OCI-LY3 (cell line): ENCODE results near the gene PRKCE.
A peak's percentile ranks its signal among the peaks of the same experiment; 100 is the strongest.

Experiments
- H2AFZ ChIP-seq: fragments of 200-600, 300-600 bp; shearing (Covaris generic); 2 replicates; pipeline ENCODE4 v1.6.0; 2014; ENCODE audit warnings: antibody characterized with exemption, low read depth, low read length
- H3K27ac ChIP-seq: fragments of 200-600, 300-600 bp; sonication (generic); 2 replicates; pipeline ENCODE4 v1.5.1; 2014; ENCODE audit warnings: mild to moderate bottlenecking, low read length, moderate library complexity, mixed read lengths
- H3K27me3 ChIP-seq: fragments of 200-600, 300-600 bp; sonication (generic); 2 replicates; pipeline ENCODE4 v1.6.1; 2014; ENCODE audit warnings: low read depth, low read length, mixed read lengths
- H3K36me3 ChIP-seq: fragments of 200-600, 300-600 bp; sonication (generic); replicated peaks from 2 replicates; pipeline ENCODE3; 2014; ENCODE audit warnings: low read depth, low read length, mixed read lengths
- H3K4me1 ChIP-seq: fragments of 300-600, 200-600 bp; sonication (generic); 2 replicates; pipeline ENCODE4 v1.6.1; 2014; ENCODE audit warnings: low read length, mixed read lengths
- H3K4me2 ChIP-seq: fragments of 200-600, 300-600 bp; sonication (generic); 2 replicates; pipeline ENCODE4 v1.6.1; 2014; ENCODE audit warnings: low read length, mixed read lengths
- H3K4me3 ChIP-seq: fragments of 300-600, 200-600 bp; sonication (generic); 2 replicates; pipeline ENCODE4 v1.5.1; 2014; ENCODE audit warnings: antibody characterized with exemption, mild to moderate bottlenecking, low read length, moderate library complexity
- H3K79me2 ChIP-seq: fragments of 300-600, 200-600 bp; shearing (Covaris generic); 2 replicates; pipeline ENCODE4 v1.6.1; 2014; ENCODE audit warnings: mild to moderate bottlenecking, low read length, mixed read lengths
- H3K9ac ChIP-seq: fragments of 300-600, 200-600 bp; shearing (Covaris generic); 2 replicates; pipeline ENCODE4 v1.6.0; 2014; ENCODE audit warnings: mild to moderate bottlenecking, low read length, moderate library complexity
- H3K9me3 ChIP-seq: fragments of 200-600, 300-600 bp; shearing (Covaris generic); 2 replicates; pipeline ENCODE4 v1.6.1; 2014; ENCODE audit warnings: low read length, mixed read lengths; ENCODE audit not compliant: insufficient read depth
- H4K20me1 ChIP-seq: fragments of 200-600, 300-600 bp; sonication (generic); 2 replicates; pipeline ENCODE4 v1.6.1; 2016; ENCODE audit warnings: low read length, mixed read lengths; ENCODE audit not compliant: insufficient read depth
- CTCF ChIP-seq: fragments of 200-600, 300-600 bp; sonication (generic); IDR thresholded peaks from 2 replicates; pipeline ENCODE4 v1.5.1; 2014; ENCODE audit warnings: antibody characterized with exemption, low read length, low read depth
- EZH2phosphoT487 ChIP-seq: fragments of 200-600 bp; shearing (Covaris generic); IDR thresholded peaks from 2 replicates; pipeline ENCODE4 v1.6.1; 2018; ENCODE audit warnings: antibody characterized with exemption, mixed run types, low read depth

The PRKCE gene

GRCh38 chr2:45852450-45853150 lies 201.1 kb downstream of the PRKCE start:
- Histone ChIP-seq H2AFZ (no peak overlapping the region), H3K4me2 (peak overlapping the region; percentile 74), H3K4me1 (peaks cover 43% of the 10 kb centered on the region), H3K27me3 (peaks cover 36% of the 10 kb centered on the region), H3K9me3 (no peaks in the 10 kb centered on the region), H3K9ac (no peak overlapping the region), H3K36me3 (peaks cover 5% of the 10 kb centered on the region), H4K20me1 (no peaks in the 10 kb centered on the region), H3K79me2 (no peaks in the 10 kb centered on the region), H3K4me3 (peak overlapping the region; percentile 40), H3K27ac (peak overlapping the region; percentile 26; the same call in 1 of the 2 replicates)
- no peak for TF ChIP-seq EZH2phosphoT487
- no peak for TF ChIP-seq CTCF

DNA sequence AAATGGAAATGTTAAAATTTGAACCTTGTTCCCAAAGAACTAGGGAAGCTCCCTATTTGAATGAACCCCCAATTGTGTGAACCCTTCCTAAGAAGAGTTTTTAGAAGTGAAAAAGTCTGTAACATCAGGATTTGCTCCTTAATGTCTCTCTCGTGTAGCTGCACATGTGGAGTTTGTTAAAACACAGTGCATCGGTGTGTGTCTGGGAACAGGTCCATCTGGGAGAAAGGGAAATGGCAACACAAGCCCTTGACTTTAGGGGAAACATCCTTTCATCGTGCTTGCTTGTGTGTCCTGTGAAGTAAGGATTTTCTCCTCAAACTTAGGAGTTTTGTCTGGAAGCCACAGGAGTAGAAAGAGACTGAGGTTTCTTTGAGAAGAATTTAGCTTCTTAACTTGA lies 203.9 kb downstream of the PRKCE start:
- Histone ChIP-seq H3K27me3 (peaks cover 21% of the 10 kb centered on the region), H4K20me1 (no peaks in the 10 kb centered on the region), H2AFZ (no peak overlapping the region), H3K4me3 (no peak overlapping the region), H3K9ac (no peak overlapping the region), H3K9me3 (no peaks in the 10 kb centered on the region), H3K4me2 (no peak overlapping the region), H3K79me2 (no peaks in the 10 kb centered on the region), H3K36me3 (peaks cover 5% of the 10 kb centered on the region), H3K4me1 (peaks cover 32% of the 10 kb centered on the region), H3K27ac (no peak overlapping the region)
- no peak for TF ChIP-seq EZH2phosphoT487
- no peak for TF ChIP-seq CTCF

GRCh38 chr2:45856391-45857274 lies 205.2 kb downstream of the PRKCE start:
- H3K27ac ChIP-seq, result no peak overlapping the region
- H3K9ac ChIP-seq, result no peak overlapping the region
- peaks cover 21% of the 10 kb centered on the region for H3K27me3 ChIP-seq
- no peak overlapping the region for H3K4me3 ChIP-seq
- H2AFZ ChIP-seq, result no peak overlapping the region
- no peaks in the 10 kb centered on the region for H3K9me3 ChIP-seq
- H3K4me2 ChIP-seq, result no peak overlapping the region
- no peaks in the 10 kb centered on the region for H3K36me3 ChIP-seq
- peaks cover 22% of the 10 kb centered on the region for H3K4me1 ChIP-seq
- TF ChIP-seq CTCF, result no peak
- no peak for TF ChIP-seq EZH2phosphoT487
- H4K20me1 ChIP-seq, result no peaks in the 10 kb centered on the region
- no peaks in the 10 kb centered on the region for H3K79me2 ChIP-seq

DNA sequence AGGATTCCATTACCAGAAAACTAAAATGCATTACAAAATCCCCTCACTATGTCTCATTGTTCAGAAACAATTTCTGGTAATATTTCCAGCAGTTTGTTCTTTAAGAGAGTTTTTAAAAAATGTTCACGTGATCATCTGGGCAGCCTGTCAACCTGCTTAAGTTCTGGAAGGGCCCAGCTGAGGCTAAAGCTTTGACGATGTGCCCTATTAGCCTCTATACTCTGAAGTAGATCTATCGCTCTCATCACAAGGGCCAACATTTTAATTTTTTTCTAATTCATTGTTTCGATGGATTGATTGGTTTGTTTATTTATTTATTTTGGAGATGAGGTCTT lies 205.8 kb downstream of the PRKCE start:
- no peaks in the 10 kb centered on the region for H4K20me1 ChIP-seq

More for the DNA sequence above, 205.8 kb downstream of the PRKCE start:
- H3K4me2 ChIP-seq, result no peak overlapping the region
- no peak overlapping the region for H3K27ac ChIP-seq
- no peaks in the 10 kb centered on the region for H3K36me3 ChIP-seq
- peaks cover 16% of the 10 kb centered on the region for H3K4me1 ChIP-seq
- no peak overlapping the region for H3K9ac ChIP-seq
- no peaks in the 10 kb centered on the region for H3K9me3 ChIP-seq
- H2AFZ ChIP-seq, result no peak overlapping the region
- no peak overlapping the region for H3K4me3 ChIP-seq
- no peaks in the 10 kb centered on the region for H3K79me2 ChIP-seq
- H3K27me3 ChIP-seq, result peaks cover 19% of the 10 kb centered on the region
- TF ChIP-seq CTCF, result no peak
- TF ChIP-seq EZH2phosphoT487, result no peak
